GM12891 (cell line): Measurements from ENCODE around the gene SHE.
"Not testable (repeated sequence)": the region's sequence is repeated elsewhere in the genome, so short reads cannot be mapped to it uniquely, and the experiment has no call there.

Experiments
- DNase-seq: peaks from one replicate; pipeline ENCODE4 v3.0.0; 2011; ENCODE audit warnings: low spot score; ENCODE audit not compliant: insufficient read length
- FAIRE-seq: peaks from 2 replicates; lab custom pipeline; 2011; peaks lifted over from hg19 to GRCh38; lab: Jason Lieb, UNC
- PAX5 ChIP-seq: IDR thresholded peaks from 2 replicates; pipeline ENCODE4 v1.6.1; 2011; ENCODE audit warnings: low read length, moderate library complexity, mild to moderate bottlenecking; ENCODE audit not compliant: insufficient read depth, severe bottlenecking
- POLR2A ChIP-seq: IDR thresholded peaks from 2 replicates; pipeline ENCODE4 v1.6.1; 2011; ENCODE audit warnings: low read depth, low read length, control low read depth
- POLR2AphosphoS5 ChIP-seq: IDR thresholded peaks from 2 replicates; pipeline ENCODE4 v1.6.1; 2011; ENCODE audit warnings: low read depth, low read length, control low read depth
- POU2F2 ChIP-seq: IDR thresholded peaks from 2 replicates; pipeline ENCODE4 v1.6.1; 2011; ENCODE audit warnings: low read depth, mild to moderate bottlenecking, control low read depth, low read length, moderate library complexity
- SPI1 ChIP-seq: IDR thresholded peaks from 2 replicates; pipeline ENCODE4 v1.6.1; 2011; ENCODE audit warnings: low read depth, low read length, control low read depth
- TAF1 ChIP-seq: IDR thresholded peaks from 2 replicates; pipeline ENCODE4 v1.6.1; 2011; ENCODE audit warnings: low read depth, low read length, control low read depth

Gene SHE

DNA sequence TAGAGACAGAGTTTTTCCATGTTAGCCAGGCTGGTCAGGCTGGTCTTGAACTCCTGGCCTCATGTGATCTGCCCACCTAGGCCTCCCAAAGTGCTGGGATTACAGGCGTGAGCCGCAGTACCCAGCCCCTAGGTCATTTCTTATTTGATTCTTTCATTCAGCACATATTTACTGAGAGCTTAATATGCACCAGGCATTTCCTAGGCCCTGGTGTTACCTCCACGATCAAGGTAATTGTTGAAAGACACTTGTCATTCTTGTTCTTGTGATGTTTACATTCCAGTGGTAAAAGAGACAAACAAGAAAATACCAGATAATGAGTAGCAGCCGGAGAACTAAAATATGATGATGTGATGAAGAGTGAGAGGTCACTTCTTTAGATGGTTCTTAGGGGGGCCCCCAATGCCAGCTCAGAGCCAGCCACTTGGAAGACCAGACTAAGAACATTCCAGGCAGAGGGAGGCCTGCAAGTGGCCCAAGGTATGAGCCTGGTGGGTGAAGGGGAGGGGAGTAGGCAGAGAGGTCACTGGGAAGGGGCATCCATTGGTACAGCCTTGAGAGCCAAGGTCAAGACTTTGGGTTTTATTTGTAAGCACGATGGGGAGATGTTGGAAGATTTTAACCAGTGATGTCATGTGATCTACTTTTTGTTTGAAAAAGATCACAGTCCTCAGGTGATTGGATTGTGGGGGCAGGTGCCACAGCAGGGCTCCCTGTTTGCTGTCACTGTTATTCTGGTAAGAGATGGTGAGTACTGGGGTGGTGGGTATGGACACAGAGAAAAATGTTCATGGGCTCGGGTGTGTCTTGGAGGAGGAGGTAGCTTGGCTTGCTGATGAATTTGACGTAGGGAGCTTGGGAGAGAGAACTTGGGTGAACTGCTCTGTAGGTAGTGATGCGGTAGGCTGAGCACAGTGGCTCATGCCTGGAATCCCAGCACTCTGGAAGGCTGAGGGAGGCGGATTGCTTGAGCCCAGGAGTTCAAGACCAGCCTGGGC is 37.6 kb upstream of the SHE start:
- no peak for DNase-seq
- TF ChIP-seq POLR2A (no peak), TAF1 (no peak), PAX5 (no peak), POU2F2 (no peak), SPI1 (no peak), POLR2AphosphoS5 (no peak)
- FAIRE-seq = no peak

DNA sequence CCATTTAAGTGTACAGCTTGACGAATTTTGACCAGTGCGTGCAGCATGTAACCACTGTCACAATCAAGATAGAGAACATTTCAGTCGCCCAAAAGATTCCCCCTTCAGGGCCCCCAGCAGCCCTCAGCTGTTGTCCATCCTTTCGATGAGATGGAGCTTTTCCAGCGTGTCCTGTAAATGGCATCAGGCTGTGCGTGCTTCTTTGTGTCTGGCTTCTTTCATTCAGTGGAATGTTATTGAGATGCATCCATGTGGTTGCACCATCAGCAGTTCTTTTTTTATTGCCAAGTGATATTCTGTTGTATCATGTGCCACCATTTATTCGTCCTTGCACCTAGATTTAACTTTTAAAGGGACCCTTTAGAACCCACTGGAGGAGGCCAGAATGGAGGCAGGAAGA is 34.4 kb upstream of the SHE start:
- DNase-seq (no peak), FAIRE-seq (no peak)
- no peak for TF ChIP-seq SPI1
- TF ChIP-seq POU2F2 = no peak
- TF ChIP-seq PAX5 = no peak
- TF ChIP-seq POLR2A = no peak
- no peak for TF ChIP-seq TAF1
- TF ChIP-seq POLR2AphosphoS5 = no peak

DNA sequence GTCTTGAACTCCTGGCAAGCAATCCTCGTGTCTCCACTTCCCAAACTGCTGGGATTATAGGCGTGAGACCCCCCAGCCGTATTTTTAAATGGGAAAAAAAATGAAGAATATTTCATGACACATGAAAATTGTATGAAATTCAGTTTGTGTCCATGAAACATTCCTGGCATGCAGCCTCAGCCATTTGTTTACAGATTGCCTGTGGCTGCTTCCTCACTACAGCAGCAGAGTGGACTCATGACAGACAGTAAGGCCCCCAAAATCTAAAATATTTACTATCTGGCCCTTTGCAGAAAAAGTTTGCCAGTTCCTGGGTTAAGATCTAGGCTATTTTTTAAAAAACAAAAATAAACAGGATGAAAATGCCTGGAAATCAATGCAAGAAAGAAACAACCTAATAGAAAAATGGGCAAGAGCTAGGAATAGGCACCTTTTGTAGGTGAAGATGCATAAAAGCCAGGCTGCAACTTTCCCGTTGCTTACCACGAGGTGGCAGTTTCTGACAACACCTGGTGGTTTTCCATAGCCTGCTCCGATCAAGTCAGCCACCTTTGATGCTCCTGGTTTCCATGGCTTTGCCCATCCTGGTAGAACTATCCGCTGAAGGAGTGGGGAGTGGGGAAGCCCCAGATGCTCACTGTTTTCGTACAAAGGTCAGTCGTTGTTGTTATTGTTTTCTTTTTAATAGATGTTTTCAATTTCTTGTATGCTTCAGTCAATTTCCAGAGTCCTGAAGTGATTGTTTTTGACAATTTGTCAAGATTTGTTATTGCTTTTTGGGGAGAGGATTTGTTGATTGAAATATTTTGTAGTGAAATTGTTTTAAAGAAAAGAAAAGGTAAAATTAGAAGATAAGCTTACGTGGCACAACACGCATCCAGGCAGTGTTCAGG is 32.0 kb upstream of the SHE start:
- TF ChIP-seq TAF1 (no peak), PAX5 (no peak), POLR2A (no peak), SPI1 (no peak), POU2F2 (no peak), POLR2AphosphoS5 (no peak)
- FAIRE-seq (no peak), DNase-seq (no peak)

DNA sequence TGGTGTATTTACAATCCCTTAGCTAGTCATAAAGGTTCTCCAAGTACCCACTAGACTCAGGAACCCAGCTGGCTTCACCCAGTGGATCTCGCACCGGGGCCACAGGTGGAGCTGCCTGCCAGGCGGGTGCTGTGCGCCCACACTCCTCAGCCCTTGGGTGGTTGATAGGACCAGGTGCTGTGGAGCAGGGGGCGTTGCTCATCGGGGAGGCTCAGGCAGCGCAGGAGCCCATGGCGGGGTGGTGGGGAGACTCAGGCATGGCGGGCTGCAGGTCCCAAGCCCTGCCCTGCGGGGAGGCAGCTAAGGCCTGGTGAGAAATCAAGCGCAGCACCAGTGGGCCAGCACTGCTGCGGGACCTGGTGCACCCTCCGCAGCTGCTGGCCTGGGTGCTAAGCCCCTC is 29.7 kb upstream of the SHE start:
- not testable (repeated sequence) for DNase-seq, FAIRE-seq

DNA sequence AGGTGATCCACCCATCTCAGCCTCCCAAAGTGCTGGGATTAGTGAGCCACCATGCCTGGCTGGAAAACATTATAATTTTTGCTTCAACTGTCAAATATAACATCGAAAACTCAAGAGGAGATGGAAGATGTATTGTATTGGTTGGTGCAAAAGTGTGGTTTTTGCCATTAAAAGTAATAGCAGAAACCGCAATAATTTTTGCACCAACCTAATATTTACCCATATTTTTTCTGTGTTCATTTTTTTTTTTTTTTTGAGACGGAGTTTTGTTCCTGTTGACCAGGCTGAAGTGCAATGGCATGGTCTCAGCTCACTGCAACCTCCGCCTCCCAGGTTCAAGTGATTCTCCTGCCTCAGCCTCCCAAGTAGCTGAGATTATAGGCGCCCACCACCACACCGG is 27.1 kb upstream of the SHE start:
- DNase-seq (no peak), FAIRE-seq (no peak)

DNA sequence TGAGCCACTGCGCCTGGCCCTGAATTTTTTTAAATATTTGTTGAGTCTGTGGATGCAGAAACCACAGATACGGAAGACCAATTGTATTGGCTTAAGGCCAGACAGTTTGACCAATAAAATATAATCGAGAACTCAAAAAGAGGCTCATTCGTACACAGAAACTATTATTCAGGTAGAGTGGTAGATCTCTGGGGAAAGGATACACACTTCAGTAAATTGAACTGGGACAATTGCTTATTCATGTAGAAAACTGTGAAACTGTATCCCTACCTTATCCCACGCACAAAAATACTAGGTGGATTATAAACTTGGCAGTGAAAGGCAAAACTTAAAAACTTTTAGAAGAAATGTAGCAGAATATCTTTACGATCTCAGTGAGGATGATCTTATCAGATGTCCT is 25.0 kb upstream of the SHE start:
- TF ChIP-seq POU2F2 = no peak
- no peak for TF ChIP-seq TAF1
- no peak for TF ChIP-seq POLR2A
- no peak for TF ChIP-seq POLR2AphosphoS5
- TF ChIP-seq PAX5 = no peak
- TF ChIP-seq SPI1 = no peak
- FAIRE-seq (no peak), DNase-seq (no peak)

More for the DNA sequence above, 27.1 kb upstream of the SHE start:
- TF ChIP-seq PAX5 (no peak), SPI1 (no peak), POLR2AphosphoS5 (no peak), TAF1 (no peak)

DNA sequence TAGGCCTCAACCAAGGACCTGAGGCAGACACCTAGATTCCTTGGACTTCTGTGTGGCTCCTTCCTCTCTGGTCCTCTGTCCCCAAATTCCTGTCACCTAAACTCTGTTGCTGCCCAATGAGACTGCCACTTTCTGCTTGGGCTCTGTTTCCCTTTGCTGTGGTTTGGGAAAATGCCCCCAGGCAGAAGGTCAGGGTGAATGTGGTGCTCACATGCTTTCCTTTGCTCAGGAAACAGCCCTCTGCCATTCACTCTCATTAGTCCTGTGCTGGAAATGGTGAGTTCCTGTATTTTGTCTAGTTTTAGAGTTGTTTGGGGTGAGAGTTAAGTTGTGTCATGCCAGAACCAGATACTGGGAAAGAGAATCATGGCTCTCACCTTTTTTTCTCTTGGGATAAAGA is 22.7 kb upstream of the SHE start:
- DNase-seq (no peak), FAIRE-seq (no peak)
- TF ChIP-seq TAF1 (no peak), POU2F2 (no peak), POLR2A (no peak), SPI1 (no peak), POLR2AphosphoS5 (no peak)

DNA sequence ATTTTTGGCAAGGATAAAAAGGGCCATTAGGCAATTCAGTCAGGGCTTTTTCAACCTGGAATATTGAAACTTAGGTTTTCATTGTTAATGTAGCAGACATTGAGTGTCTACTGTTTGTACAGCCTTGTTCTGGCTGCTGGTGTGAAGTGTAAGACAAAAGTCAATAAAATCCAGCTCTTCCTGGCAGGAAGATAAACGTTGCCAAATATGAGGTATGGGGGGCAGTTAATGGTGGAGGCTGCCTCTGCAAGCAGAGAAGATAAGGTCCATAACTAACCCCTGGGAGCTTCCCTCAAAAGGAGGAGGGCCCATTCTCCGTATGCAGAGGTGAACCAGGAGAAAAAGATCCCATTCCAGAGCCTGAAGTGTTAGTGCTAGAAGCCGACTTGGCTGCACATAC is 19.5 kb upstream of the SHE start:
- DNase-seq (no peak), FAIRE-seq (no peak)
- no peak for TF ChIP-seq POLR2A
- TF ChIP-seq PAX5 = no peak

DNA sequence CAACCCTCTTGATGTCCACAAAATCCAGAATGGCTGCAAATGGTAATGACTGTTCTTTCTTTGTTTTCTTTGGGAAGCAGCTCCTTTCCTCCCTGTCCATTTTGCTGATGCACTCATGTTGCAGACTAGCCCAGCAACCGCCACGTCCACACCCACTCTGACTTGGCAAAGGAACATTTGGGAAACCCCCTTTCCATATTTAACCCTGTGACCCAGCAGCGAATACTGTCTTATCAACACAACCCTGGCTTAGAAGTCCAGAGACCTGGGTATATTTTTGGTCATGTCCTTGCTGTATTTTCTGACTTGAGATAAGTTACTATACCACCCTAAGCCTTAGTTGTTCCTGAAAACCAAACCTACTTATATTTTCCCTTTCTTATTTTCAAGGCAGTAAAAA is 18.1 kb upstream of the SHE start:
- no peak for DNase-seq
- no peak for FAIRE-seq
- TF ChIP-seq TAF1 (no peak), POLR2AphosphoS5 (no peak), PAX5 (no peak), SPI1 (no peak), POLR2A (no peak)

DNA sequence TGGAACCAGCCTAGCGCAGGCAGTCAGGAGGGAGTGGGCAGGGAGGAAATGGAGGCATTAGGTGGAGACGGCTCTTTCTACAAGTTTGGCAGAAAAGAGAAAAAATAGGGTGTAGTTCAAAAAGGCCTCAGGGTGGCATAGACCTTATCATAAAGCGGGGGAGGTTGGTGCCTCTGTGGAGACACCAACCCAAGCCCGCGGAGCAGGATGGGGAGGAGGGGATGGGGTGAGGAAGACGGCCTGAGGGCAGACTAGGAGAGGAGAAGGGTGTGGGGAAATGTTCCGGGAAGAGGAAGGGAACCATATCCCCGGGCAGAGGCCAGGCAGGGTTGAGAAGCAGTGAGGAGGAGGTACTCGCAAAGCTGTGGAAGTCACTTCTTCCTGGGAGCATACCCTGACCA is 17.4 kb upstream of the SHE start:
- no peak for FAIRE-seq
- DNase-seq = no peak

More for the DNA sequence above, 17.4 kb upstream of the SHE start:
- TF ChIP-seq POLR2A = no peak
- no peak for TF ChIP-seq POLR2AphosphoS5
- TF ChIP-seq TAF1 = no peak
- TF ChIP-seq SPI1 = no peak
- TF ChIP-seq PAX5 = no peak
